ENCODE data around the gene DPP6.
"Not testable (repeated sequence)": the region's sequence is repeated elsewhere in the genome, so short reads cannot be mapped to it uniquely, and the experiment has no call there.

Gene DPP6

GRCh38 chr7:154666768-154667167, 614.6 kb downstream of the DPP6 start:
- no peak for DNase-seq (ENCODE audit: low read depth)

GRCh38 chr7:154672659-154673415, 620.6 kb downstream of the DPP6 start:
- DNase-seq (ENCODE audit: low read depth) = no peak

- no peak for DNase-seq (ENCODE audit: low read depth)
Observed at GRCh38 chr7:154674191-154674590, 622.0 kb downstream of the DPP6 start.

GRCh38 chr7:154675560-154675959, 623.4 kb downstream of the DPP6 start:
- no peak for DNase-seq (ENCODE audit: low read depth)

- DNase-seq (ENCODE audit: low read depth) = not testable (repeated sequence)
Observed at GRCh38 chr7:154676033-154676421, 623.8 kb downstream of the DPP6 start.

GRCh38 chr7:154676422-154677073, 624.4 kb downstream of the DPP6 start:
- DNase-seq (ENCODE audit: low read depth) = no peak

- DNase-seq (ENCODE audit: low read depth) = no peak
Observed at GRCh38 chr7:154677454-154677853, 625.3 kb downstream of the DPP6 start.

- DNase-seq (ENCODE audit: low read depth) = not testable (repeated sequence)
Observed at GRCh38 chr7:154678001-154678550, 625.9 kb downstream of the DPP6 start.

- no peak for DNase-seq (ENCODE audit: low read depth)
Observed at GRCh38 chr7:154679379-154680053, 627.3 kb downstream of the DPP6 start.

- no peak for DNase-seq (ENCODE audit: low read depth)
Observed at GRCh38 chr7:154680894-154681659, 628.9 kb downstream of the DPP6 start.

GRCh38 chr7:154682003-154682402, 629.8 kb downstream of the DPP6 start:
- DNase-seq (ENCODE audit: low read depth) = no peak

GRCh38 chr7:154684666-154685563, 632.7 kb downstream of the DPP6 start:
- DNase-seq (ENCODE audit: low read depth) = no peak

- no peak for DNase-seq (ENCODE audit: low read depth)
Observed at GRCh38 chr7:154685564-154685901, 633.3 kb downstream of the DPP6 start.

GRCh38 chr7:154686305-154686704, 634.1 kb downstream of the DPP6 start:
- no peak for DNase-seq (ENCODE audit: low read depth)

GRCh38 chr7:154688952-154689351, 636.8 kb downstream of the DPP6 start:
- no peak for DNase-seq (ENCODE audit: low read depth)

GRCh38 chr7:154690411-154690810, 638.2 kb downstream of the DPP6 start:
- no peak for DNase-seq (ENCODE audit: low read depth)

- DNase-seq (ENCODE audit: low read depth) = no peak
Observed at GRCh38 chr7:154693661-154694060, 641.5 kb downstream of the DPP6 start.

GRCh38 chr7:154695836-154696235, 643.6 kb downstream of the DPP6 start:
- DNase-seq (ENCODE audit: low read depth) = no peak

- DNase-seq (ENCODE audit: low read depth) = no peak
Observed at GRCh38 chr7:154696556-154696955, 644.4 kb downstream of the DPP6 start.

- no peak for DNase-seq (ENCODE audit: low read depth)
Observed at GRCh38 chr7:154698726-154699291, 646.6 kb downstream of the DPP6 start.

- DNase-seq (ENCODE audit: low read depth) = no peak
Observed at GRCh38 chr7:154699417-154699816, 647.2 kb downstream of the DPP6 start.
